HG03097 (cell line): ENCODE results near the gene STAP1.
"Not testable (repeated sequence)": the region's sequence is repeated elsewhere in the genome, so short reads cannot be mapped to it uniquely, and the experiment has no call there.

Experiments used
- ATAC-seq: cut with Tn5 transposase; IDR thresholded peaks from one replicate; pipeline ENCODE4 v1.9.1; 2021; ENCODE audit not compliant: unreplicated experiment, low FRiP score

Gene STAP1

DNA sequence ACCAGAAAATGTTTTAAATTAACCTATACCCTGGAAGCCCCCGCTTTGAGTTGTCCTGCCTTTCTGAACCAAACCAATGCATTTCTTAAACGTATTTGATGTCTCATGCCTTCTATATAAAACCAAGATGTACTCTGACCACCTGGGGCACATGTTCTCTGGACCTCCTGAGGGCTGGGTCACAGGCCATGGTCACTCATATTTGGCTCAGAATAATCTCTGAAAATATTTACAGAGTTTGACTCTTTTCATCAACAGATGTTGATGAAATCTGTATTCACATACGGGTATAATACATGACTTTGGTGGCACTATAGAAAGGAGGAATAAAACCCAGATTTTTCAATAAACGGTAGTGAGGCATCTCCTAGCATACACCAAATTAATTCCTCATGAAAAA, 55.7 kb downstream of the STAP1 start:
- ATAC-seq, result no peak

DNA sequence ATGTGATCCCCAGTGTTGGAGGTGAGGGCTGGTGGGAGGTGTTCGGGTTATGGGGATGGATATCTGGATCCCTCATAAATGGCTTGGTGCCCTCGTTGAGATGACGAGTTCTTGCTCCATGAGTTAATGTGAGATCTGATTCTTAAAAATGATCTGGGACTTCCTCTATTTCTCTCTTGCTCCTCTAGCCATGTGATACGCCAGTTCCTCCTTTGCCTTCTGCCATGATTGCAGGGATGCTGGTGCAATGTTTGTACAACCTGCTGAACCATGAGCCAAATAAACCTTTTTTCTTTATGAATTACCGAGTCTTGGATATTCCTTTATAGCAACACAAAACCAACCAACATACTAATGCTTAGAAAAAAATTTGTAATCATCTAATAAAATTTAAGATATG, 56.6 kb downstream of the STAP1 start:
- ATAC-seq, result no peak

DNA sequence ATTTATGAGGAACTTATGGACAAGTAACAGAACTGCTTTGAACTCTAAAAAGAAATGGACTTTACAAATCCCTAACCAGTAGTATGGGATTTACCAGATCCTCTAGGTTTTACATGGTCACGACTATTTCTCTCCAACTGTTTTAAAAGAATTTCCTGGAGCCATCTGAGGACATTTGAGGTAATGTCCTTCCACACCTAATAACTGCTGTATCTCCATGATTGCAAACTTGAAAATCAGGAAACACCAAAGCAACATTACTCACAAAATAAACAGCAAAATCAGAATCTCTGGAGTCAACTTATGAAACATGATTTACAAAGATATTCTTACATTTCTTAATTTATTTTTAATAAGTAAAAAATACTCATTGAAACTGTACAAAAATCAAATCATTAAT, 58.0 kb downstream of the STAP1 start:
- no peak for ATAC-seq

DNA sequence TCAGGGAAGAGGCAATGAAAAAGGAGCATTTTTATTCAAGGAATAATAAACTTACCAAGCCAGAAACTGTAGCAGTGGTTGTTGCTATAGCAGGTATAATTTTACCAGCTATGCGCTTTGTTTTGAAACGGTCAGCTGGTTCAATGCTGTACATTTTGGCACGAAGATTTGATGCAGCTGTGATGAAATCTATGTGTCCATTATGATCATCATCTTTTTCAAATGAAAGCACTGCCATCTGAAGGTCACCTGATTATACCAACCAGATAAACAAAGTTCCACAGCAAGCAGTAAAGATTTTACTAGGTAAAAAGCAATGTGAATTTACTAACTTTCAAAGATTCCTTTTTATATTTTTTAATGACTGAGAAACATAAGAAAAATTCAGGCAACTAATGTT, 66.4 kb downstream of the STAP1 start:
- no peak for ATAC-seq

DNA sequence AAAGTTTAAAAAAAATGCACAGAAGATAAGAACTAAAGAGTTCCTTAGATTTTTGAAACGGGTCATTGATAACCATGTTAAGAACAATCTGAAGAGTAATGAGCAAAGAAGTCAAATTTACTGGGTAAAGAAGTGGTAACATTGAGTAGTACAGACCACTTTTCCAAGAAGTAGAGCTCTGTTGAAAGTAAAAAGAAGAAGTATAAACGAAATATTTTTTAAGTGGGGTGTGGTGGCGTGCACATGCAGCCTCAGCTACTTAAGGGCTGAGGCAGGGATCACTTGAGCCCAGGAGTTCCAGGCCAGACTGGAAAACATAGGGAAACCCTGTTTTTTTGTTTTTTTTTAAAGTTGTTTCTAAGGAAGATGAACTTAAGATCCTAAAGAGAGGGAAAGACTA, 74.0 kb downstream of the STAP1 start:
- ATAC-seq, result no peak

DNA sequence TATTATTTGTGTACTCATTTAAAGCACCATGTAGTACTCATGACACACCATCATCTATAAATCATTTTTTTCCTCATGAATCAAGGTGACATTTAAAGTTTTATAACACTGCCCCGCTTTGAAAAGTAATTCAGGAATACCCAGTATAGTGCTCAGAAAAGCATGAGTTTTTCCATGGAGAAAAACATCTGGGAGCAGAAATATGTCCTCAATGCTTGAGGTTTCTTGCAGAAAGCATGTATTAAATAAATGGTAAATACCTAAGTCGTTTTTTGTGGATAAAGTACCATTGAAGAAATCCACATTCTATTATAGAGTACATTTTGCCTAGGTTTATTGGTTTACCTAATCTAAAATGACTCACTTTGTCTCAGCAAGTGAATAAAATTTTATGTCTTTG, 76.2 kb downstream of the STAP1 start:
- no peak for ATAC-seq

DNA sequence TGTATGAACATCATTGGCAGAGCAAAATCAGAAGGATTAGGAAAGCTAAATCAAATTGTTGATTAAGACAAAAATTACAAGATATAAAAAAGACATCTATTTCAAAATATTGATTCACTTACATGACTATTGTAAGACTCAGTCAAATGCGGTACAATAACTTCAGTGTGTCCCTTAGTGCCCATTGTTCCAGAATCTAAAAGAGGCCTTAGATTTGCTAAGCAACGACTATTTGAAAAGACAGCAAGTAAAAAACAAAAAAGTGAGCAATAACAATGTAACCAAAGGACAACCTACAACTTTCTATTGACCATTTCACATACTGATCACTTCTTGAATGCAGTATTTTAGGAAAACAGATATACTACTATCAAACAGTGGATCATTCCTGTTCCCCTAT, 76.8 kb downstream of the STAP1 start:
- no peak for ATAC-seq

DNA sequence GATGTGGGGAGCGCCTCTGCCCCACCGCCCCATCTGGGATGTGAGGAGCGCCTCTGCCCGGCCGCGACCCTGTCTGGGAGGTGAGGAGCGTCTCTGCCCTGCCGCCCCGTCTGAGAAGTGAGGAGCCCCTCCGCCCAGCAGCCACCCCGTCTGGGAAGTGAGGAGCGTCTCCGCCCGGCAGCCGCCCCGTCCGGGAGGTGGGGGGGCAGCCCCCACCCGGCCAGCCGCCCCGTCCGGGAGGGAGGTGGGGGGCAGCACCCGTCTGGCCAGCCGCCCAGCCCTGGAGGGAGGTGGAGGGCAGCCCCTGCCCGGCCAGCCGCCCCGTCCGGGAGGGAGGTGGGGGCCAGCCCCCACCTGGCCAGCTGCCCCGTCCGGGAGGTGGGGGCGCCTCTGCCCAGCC, 78.5 kb downstream of the STAP1 start:
- not testable (repeated sequence) for ATAC-seq

DNA sequence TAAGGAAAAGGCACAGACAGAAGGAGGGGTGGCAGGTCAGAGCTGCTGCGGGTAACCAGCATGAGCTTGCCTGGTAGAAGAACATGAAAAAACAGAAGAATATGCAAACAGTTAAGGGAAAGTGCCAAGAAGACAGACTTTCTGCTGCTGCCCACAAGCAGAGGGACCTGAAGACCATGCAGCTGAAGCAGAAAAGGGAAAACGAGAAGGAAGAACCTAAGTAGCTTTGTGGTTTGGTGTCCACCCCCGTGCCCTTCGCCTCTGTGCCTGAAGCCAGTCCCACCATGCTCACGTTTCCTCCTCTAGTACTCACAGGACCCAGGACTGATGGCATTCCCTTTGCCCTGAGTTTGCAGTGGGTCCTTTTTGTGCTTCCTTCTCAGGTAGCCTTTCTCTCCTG, 79.6 kb downstream of the STAP1 start:
- no peak for ATAC-seq

DNA sequence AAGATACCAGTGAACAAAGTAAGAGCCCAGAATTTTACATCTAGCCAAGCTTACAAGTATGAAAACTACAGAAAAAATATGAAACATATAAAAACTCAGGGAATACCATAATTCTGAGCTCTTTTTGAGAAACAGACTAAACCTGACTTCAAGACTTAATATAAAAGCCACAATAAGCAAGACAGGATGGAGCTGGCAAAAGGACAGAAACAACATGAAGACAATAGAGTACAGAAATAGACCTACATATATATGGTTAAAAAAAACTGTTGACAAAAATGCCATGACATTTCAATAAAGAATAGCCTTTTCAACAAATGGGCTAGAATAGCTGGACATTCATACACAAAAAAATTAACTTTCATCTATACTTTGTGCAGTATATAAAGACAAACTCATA, 93.0 kb downstream of the STAP1 start:
- ATAC-seq, result no peak
